LNCAP (cell line): ENCODE measurements around the gene VPS8.

ENCODE experiments used
- TF ChIP-seq, protein P1 (sequence below): fragments of 450-650 bp; IDR thresholded peaks from 2 replicates; pipeline ENCODE4 v1.5.1; 2017; ENCODE audit warnings: mild to moderate bottlenecking

Gene VPS8

DNA sequence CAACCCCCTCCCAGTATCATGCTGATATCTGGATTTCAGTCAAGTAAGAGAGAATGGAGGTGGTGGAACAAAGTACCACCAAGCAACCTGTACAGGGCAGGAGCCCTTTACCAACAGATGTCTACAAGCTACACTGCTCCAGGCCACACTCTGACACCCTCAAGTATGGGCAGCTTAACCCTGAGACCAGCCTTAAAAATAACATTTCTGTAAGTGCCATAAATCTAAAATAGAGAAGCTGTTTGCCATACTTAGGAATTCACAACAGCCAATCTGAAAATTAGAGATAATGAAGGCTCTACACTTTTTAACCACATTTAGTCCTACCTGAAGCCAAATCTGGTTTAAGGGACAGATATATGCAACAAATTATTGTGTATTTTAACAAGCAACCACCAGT is 281.1 kb downstream of the VPS8 start:
- TF ChIP-seq, protein P1, sequence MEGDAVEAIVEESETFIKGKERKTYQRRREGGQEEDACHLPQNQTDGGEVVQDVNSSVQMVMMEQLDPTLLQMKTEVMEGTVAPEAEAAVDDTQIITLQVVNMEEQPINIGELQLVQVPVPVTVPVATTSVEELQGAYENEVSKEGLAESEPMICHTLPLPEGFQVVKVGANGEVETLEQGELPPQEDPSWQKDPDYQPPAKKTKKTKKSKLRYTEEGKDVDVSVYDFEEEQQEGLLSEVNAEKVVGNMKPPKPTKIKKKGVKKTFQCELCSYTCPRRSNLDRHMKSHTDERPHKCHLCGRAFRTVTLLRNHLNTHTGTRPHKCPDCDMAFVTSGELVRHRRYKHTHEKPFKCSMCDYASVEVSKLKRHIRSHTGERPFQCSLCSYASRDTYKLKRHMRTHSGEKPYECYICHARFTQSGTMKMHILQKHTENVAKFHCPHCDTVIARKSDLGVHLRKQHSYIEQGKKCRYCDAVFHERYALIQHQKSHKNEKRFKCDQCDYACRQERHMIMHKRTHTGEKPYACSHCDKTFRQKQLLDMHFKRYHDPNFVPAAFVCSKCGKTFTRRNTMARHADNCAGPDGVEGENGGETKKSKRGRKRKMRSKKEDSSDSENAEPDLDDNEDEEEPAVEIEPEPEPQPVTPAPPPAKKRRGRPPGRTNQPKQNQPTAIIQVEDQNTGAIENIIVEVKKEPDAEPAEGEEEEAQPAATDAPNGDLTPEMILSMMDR = no peak

DNA sequence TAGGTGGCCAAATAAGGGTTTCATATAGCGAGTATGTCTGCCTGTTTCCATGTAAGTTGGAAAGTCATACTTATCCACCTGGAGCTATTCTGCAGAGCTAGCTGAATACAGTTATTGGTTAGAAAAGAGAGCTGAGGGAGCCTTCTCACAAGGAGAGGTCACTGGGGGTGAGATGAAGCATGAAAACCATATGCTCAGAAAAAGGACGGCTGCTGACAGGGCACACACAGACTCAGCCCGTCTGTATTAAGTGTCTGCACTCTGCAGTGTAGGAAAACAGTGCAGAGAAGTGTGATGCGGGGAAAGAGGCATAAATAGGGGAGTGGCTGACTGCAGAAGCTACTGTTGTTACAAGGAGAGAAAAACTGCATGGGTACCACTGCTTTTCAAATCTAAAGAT is 282.7 kb downstream of the VPS8 start:
- TF ChIP-seq, protein P1 = no peak
